GM06990 (cell line): ENCODE data around the gene PEAR1.

Experiments
- DNase-seq: peaks from one replicate; pipeline ENCODE4 v3.0.0-alpha.2; 2011; ENCODE audit not compliant: insufficient read length; ENCODE audit errors: extremely low read depth
- H3K27me3 ChIP-seq: replicated peaks from 2 replicates; pipeline ENCODE4 v1.6.0; 2011; ENCODE audit warnings: low read length; ENCODE audit not compliant: control insufficient read depth, insufficient read depth
- H3K36me3 ChIP-seq: 2 replicates; pipeline ENCODE4 v1.5.1; 2011; ENCODE audit warnings: low read length; ENCODE audit not compliant: control insufficient read depth, insufficient read depth
- H3K4me3 ChIP-seq: replicated peaks from 2 replicates; pipeline ENCODE4 v1.5.1; 2011; ENCODE audit warnings: low read depth, mild to moderate bottlenecking, control low read depth, low read length
- CTCF ChIP-seq: IDR thresholded peaks from 2 replicates; pipeline ENCODE4 v1.5.1; 2011; ENCODE audit warnings: low read length, control low read depth, mild to moderate bottlenecking, inconsistent platforms; ENCODE audit not compliant: insufficient read depth, poor library complexity, severe bottlenecking

Gene PEAR1

GRCh38 chr1:156865258-156865657 lies 28.3 kb upstream of the PEAR1 start:
- DNase-seq: no peak
- Histone ChIP-seq H3K4me3 (no peak overlapping the region), H3K36me3 (no peaks in the 10 kb centered on the region), H3K27me3 (no peaks in the 10 kb centered on the region; the same call in 1 of the 2 replicates)
- no peak for TF ChIP-seq CTCF

GRCh38 chr1:156865865-156866248 lies 27.7 kb upstream of the PEAR1 start:
- Histone ChIP-seq H3K36me3 (no peaks in the 10 kb centered on the region), H3K4me3 (no peak overlapping the region), H3K27me3 (no peaks in the 10 kb centered on the region; the same call in 1 of the 2 replicates)
- no peak for DNase-seq
- TF ChIP-seq CTCF: no peak

- TF ChIP-seq CTCF: no peak
- Histone ChIP-seq H3K4me3 (no peak overlapping the region), H3K36me3 (no peaks in the 10 kb centered on the region), H3K27me3 (no peaks in the 10 kb centered on the region; the same call in 1 of the 2 replicates)
- no peak for DNase-seq
These were observed 27.1 kb upstream of the PEAR1 start for GRCh38 chr1:156866249-156866909.

- H3K4me3 ChIP-seq: no peak overlapping the region
- DNase-seq: no peak
- H3K27me3 ChIP-seq: no peaks in the 10 kb centered on the region
- H3K36me3 ChIP-seq: no peaks in the 10 kb centered on the region
- TF ChIP-seq CTCF: no peak
These were observed 25.2 kb upstream of the PEAR1 start for GRCh38 chr1:156868341-156868740.

- no peak overlapping the region for H3K4me3 ChIP-seq
- no peak for DNase-seq
- TF ChIP-seq CTCF: no peak
- no peaks in the 10 kb centered on the region for H3K36me3 ChIP-seq
- H3K27me3 ChIP-seq: no peaks in the 10 kb centered on the region
These were observed 24.1 kb upstream of the PEAR1 start for GRCh38 chr1:156869455-156869854.

GRCh38 chr1:156873659-156874058 lies 19.9 kb upstream of the PEAR1 start:
- Histone ChIP-seq H3K27me3 (no peaks in the 10 kb centered on the region; the same call in 1 of the 2 replicates), H3K36me3 (no peaks in the 10 kb centered on the region), H3K4me3 (no peak overlapping the region)
- no peak for DNase-seq
- TF ChIP-seq CTCF: no peak
